GM10266 (cell line): ENCODE measurements around the gene SNPH.

Source experiments
- DNase-seq: peaks from one replicate; pipeline ENCODE4 v3.0.0; 2012; ENCODE audit errors: extremely low spot score
- CTCF ChIP-seq: IDR thresholded peaks from 2 replicates; pipeline ENCODE4 v1.5.1; 2012; ENCODE audit warnings: mild to moderate bottlenecking, low read depth; ENCODE audit not compliant: control insufficient read depth, insufficient read depth; ENCODE audit errors: missing control alignments

Gene SNPH

GRCh38 chr20:1304710-1305515, 38.8 kb downstream of the SNPH start:
- no peak for DNase-seq
- no peak for TF ChIP-seq CTCF

DNA sequence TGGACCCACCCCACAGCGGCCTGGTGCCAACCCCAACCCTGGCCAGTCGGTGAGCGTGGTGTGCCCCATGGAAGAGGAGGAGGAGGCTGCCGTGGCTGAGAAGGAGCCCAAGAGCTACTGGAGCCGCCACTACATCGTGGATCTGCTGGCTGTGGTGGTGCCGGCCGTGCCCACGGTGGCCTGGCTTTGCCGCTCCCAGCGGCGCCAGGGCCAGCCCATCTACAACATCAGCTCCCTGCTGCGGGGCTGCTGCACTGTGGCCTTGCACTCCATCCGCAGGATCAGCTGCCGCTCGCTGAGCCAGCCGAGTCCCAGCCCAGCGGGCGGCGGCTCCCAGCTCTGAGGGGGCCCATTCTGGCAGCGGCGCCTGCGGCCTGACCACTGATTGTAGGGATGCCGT, 39.6 kb downstream of the SNPH start:
- no peak for TF ChIP-seq CTCF
- DNase-seq, result no peak

DNA sequence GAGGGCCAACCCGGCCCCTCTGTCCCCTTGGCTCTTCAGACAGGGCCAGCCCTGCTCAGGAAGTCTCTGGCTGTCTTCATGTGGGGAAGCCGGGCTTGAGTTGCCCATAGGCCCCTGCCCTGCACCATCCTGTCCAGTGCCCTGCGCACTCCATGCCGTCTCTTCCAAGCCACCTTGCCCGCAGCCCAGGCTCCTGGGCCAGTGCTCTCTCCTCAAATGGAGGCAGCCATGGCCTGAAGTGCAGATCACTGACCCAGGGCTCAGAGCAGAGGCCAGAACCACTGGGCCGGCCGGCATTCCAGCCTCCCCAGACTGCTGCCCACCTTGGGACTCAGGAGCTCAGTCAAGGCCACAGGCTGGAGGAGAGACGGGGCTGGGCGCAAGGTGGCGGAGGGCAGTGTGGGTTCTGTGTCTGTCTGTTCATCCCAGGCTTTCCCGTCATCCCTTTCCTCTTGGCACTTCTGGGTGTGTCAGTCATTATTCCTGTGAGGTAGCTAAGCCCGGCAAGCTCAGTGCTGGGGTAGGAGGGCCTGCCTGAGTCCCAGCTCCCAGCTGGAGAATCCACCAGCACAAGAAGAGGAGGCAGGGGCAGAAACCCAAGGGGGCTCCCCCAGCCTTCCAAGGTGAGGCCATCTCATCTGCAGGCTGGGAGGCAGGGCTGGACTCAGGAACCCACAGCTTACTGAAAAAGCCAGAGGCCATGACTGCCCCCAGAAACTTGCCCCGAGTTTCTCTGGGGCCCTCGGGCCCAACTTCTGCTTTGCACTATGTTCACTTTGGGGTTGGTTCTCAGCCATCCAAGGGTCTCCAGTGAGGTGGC, 40.4 kb downstream of the SNPH start:
- TF ChIP-seq CTCF, result no peak
- no peak for DNase-seq

GRCh38 chr20:1307171-1307570, 41.1 kb downstream of the SNPH start:
- no peak for TF ChIP-seq CTCF
- DNase-seq, result no peak

DNA sequence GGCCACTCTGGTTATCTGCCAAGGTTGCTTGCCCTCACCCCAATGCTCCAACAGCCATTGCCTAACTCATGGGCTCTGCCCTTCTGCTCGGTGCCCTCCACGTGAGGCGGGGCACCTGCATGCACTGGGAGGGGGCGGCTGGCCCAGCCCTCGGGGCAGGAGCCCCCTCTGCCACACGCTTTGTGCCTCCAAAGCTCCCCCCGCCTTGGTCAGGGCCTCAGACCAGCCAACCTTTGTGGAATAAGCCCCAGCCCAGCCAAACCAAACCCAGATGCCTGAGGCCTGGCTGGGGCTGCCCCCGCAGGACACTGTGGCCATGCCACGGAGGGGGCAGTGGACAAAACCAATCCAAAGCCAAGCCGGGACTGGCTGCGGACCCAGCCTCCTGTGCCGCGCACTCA, 41.5 kb downstream of the SNPH start:
- DNase-seq, result no peak
- TF ChIP-seq CTCF, result no peak

DNA sequence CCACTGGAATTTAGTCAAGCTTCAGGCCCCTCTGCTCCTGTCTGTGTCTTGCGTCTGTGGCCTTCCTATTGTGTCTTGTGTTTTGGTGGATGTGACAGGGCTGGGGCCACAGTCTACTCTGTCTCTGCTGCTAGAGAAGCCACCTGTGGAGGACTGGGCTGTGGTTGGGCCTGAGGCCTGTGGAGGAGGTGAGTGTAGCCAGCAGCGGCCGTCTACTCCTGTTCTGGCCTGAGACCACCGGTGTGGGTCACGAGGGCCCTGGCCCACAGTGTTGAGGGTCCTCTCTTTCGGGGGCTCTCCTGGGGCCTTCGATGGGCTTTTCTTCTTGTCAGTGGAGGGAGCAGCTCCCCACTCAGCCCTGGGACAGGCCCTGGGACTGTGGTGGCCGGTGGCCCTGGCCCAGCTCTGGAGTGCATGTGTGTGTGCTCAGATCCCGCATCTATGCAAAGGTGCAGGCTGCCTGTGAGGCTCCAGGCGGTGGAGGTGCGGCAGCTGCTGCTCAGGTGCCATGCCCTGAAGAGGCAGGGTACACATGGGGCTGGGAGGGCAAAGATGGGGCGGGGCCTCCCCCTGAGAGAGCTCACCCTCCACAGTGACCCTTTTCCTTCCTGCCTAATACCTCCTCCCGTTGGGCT, 42.1 kb downstream of the SNPH start:
- no peak for DNase-seq
- TF ChIP-seq CTCF, result no peak
